ENCODE measurements around the gene CACNA2D2. TPM values are rescaled to one million over a fixed set of nuclear protein-coding genes. Genes with fewer than 3 reads are reported as not detected.

The CACNA2D2 gene
- total and polyA plus RNA-seq, 2 of the 4 experiments (the other 2 are of a cell fraction): 0.15 TPM; not detected in 1

GRCh38 chr3:50319894-50320625 is 183.4 kb downstream of the CACNA2D2 start:
- 80% methylated on average over 27 of the region's 29 CpGs; no CpG with 5 or more reads in 1 of the 2 experiments for WGBS, 2 experiments (ENCODE audit: extremely low coverage in 2 of 2, insufficient read length in 1 of 2)
- H3K36me3 ChIP-seq (ENCODE audit: control insufficient read depth, insufficient read depth, low read length): peaks cover 38% of the 10 kb centered on the region
- peaks cover 29 to 59% of the 10 kb centered on the region in 2 experiments for H3K79me1 ChIP-seq (ENCODE audit: low read depth in 1 of 2, low read length in 2 of 2)
- H4K5ac ChIP-seq (ENCODE audit: low read depth, low read length): no peak overlapping the region
- peaks cover 25% of the 10 kb centered on the region for H3K4me1 ChIP-seq (ENCODE audit: control insufficient read depth, insufficient read depth, low read length)
- dilution Hi-C loops (cut with HindIII; ENCODE audit: low sequenced_read_pairs, unreplicated experiment): no loop called here
- no peak overlapping the region for H2BK15ac ChIP-seq (ENCODE audit: low read depth, low read length)
- POLR2A ChIA-PET (ENCODE audit: unreplicated experiment): no interaction called here
- CTCF ChIA-PET: no interaction called here
- H3K4me3 ChIP-seq (ENCODE audit: insufficient read depth, low read depth, low read length): peak overlapping the region; percentile 58
- ATAC-seq (ENCODE audit: low read depth): no peak
- peaks cover 22% of the 10 kb centered on the region for H3K9me1 ChIP-seq (ENCODE audit: insufficient read depth, low read length)
- H3K9ac ChIP-seq (ENCODE audit: low read depth, low read length): peak overlapping the region; percentile 87
- TSS peak; percentile 64 for BruUV-seq (replicated peaks)
- no peaks in the 10 kb centered on the region for H3K27me3 ChIP-seq (ENCODE audit: control insufficient read depth, insufficient read depth, low read length)
- no peak overlapping the region for H2BK20ac ChIP-seq (ENCODE audit: low read depth, low read length)
- no peak overlapping the region for H3K18ac ChIP-seq (ENCODE audit: low read depth, low read length)
- H3K27ac ChIP-seq (ENCODE audit: insufficient read depth, low read length): peak overlapping the region; percentile 98
- peak overlapping the region; percentile 37; the same call in 1 of the 2 replicates for H2AK5ac ChIP-seq (ENCODE audit: low read depth, low read length)
- H2AFZ ChIP-seq (replicated peaks; ENCODE audit: low read length, poor library complexity): no peak overlapping the region
- H2AK9ac ChIP-seq (replicated peaks; ENCODE audit: low read depth, low read length, poor library complexity): peak overlapping the region; percentile 91
- peaks cover 16% of the 10 kb centered on the region; the same call in 1 of the 2 replicates for H4K20me1 ChIP-seq (ENCODE audit: insufficient read depth, low read length)
- peak overlapping the region; percentile 87 for H3K4ac ChIP-seq (ENCODE audit: low read depth, low read length)
- H2BK120ac ChIP-seq (ENCODE audit: low read depth, low read length): no peak overlapping the region
- peak overlapping the region; percentile 5; the same call in 1 of the 2 replicates for H4K91ac ChIP-seq (ENCODE audit: insufficient read depth, low read depth, low read length)
- peak overlapping the region; percentile 32 for H3K23ac ChIP-seq (ENCODE audit: low read depth, low read length)
- H3K56ac ChIP-seq (ENCODE audit: extremely low read depth, insufficient read depth, low read length): no peak overlapping the region; the same call in 1 of the 2 replicates
- intact Hi-C loops (cut with micrococcal nuclease): loop anchor here (5.0 kb wide), 1 partner anchor 58 kb away; no protein-coding TSS in a partner anchor
- TF ChIP-seq RAD21 (IDR thresholded peaks at IDR 0.05; ENCODE audit: low read length) (no peak), CTCF (conservative IDR thresholded peaks at IDR 0.05; ENCODE audit: low read depth, low read length) (no peak), MXI1 (IDR thresholded peaks at IDR 0.05; ENCODE audit: borderline replicate concordance, low read depth, low read length) (no peak), MAFK (IDR thresholded peaks at IDR 0.05; ENCODE audit: low read depth, low read length) (no peak), SMC3 (IDR thresholded peaks at IDR 0.05; ENCODE audit: low read depth, low read length) (no peak), CHD1 (IDR thresholded peaks at IDR 0.05; ENCODE audit: low read depth, low read length) (no peak), RFX5 (IDR thresholded peaks at IDR 0.05; ENCODE audit: low read depth, low read length) (no peak), FOS (IDR thresholded peaks at IDR 0.05; ENCODE audit: low read depth, low read length) (no peak), USF2 (IDR thresholded peaks at IDR 0.05; ENCODE audit: low read depth, low read length) (no peak), POLR2A (IDR thresholded peaks at IDR 0.05; ENCODE audit: low read depth, low read length) (no peak), MAZ (IDR thresholded peaks at IDR 0.05; ENCODE audit: borderline replicate concordance, low read depth, low read length) (no peak), RCOR1 (IDR thresholded peaks at IDR 0.05; ENCODE audit: insufficient replicate concordance, low read length) (no peak), NFE2L2 (IDR thresholded peaks at IDR 0.05; ENCODE audit: low read depth, low read length) (no peak)
- H3K9me3 ChIP-seq (ENCODE audit: control insufficient read depth, insufficient read depth, low read length): no peaks in the 10 kb centered on the region
- peak overlapping the region; percentile 20 to 74; a peak in 1 of 4 replicates for H4K8ac ChIP-seq (ENCODE audit: low read depth in 2 of 2, low read length in 2 of 2)
- DNase-seq: no peak
- in situ Hi-C loops (cut with MboI; ENCODE audit: low sequenced_read_pairs): no loop called here
- no peak overlapping the region for H2BK5ac ChIP-seq (ENCODE audit: low read depth, low read length, poor library complexity, severe bottlenecking)
- peak overlapping the region; percentile 96 for H3K4me2 ChIP-seq (ENCODE audit: low read depth, low read length)
- 0 out of 2 replicates have a peak overlapping the region, but pooled peaks have one; percentile 8 for H3K14ac ChIP-seq (replicated peaks; ENCODE audit: low read depth, low read length)
